ENCODE data around the gene KCNAB3.

DNA sequence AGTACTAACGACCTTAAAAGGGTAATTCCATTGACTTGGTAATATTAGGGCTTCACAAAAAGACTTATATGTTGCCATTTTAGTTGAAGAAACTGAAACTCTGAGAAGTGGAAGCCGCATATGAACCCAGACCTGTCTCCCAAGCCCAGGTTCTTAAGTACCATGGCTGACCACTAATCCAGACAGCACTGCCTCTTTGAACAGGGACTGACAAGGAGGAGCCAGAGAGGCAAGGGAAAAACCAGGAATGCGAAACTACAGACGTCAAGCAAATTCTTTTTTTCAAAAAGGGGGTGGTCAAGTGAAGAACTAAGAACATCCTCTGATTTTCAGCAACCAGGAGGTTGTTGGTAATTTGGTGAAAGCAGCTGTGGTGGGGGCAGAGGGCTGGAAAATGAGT is 56.6 kb downstream of the KCNAB3 start:
- TF ChIP-seq POLR2A (IDR thresholded peaks at IDR 0.05; ENCODE audit: low read depth, low read length): 0 out of 2 replicates have a peak, but pooled peaks have one; percentile 27
- no peak for TF ChIP-seq TAF1 (IDR thresholded peaks at IDR 0.05; ENCODE audit: borderline replicate concordance, low read depth, low read length)

All from GM12892 (cell line).